ENCODE results near the gene CLPTM1L.

GRCh38 chr5:1345876-1346626 is 1.2 kb upstream of the CLPTM1L start:
- TF ChIP-seq CTCF (conservative IDR thresholded peaks at IDR 0.05; ENCODE audit: low read length) (no peak), EZH2phosphoT487 (IDR thresholded peaks at IDR 0.05; ENCODE audit: borderline replicate concordance, low read depth, low read length) (no peak)
